ENCODE results near the gene MCM3.
A peak's percentile ranks its signal among the peaks of the same experiment; 100 is the strongest.

The MCM3 gene

GRCh38 chr6:52328729-52329128 lies 44.2 kb upstream of the MCM3 start:
- Histone ChIP-seq H3K23ac (ENCODE audit: low read depth, low read length, poor library complexity) (no peak overlapping the region), H3K27me3 (ENCODE audit: control insufficient read depth in 3 of 3, insufficient read depth in 3 of 3, low read depth in 1 of 3, low read length in 3 of 3) (no peaks in the 10 kb centered on the region), H4K91ac (ENCODE audit: low read depth, low read length, poor library complexity) (no peak overlapping the region), H3K36me3 (replicated peaks in 1 of 2; ENCODE audit: control insufficient read depth in 2 of 2, insufficient read depth in 2 of 2, low read length in 2 of 2) (no peaks in the 10 kb centered on the region), H3K4ac (ENCODE audit: low read length) (no peak overlapping the region), H3K9ac (ENCODE audit: low read depth, low read length, poor library complexity) (no peak overlapping the region), H3K14ac (ENCODE audit: low read length) (no peak overlapping the region), H3K4me1 (ENCODE audit: control insufficient read depth in 2 of 2, insufficient read depth in 1 of 2, low read depth in 1 of 2, low read length in 2 of 2) (peaks cover 5 to 8% of the 10 kb centered on the region in 2 donors), H3K27ac (replicated peaks; ENCODE audit: low read length) (no peak overlapping the region), H2AK5ac (ENCODE audit: low read depth, low read length) (no peak overlapping the region), H3K79me1 (ENCODE audit: low read depth, low read length) (no peaks in the 10 kb centered on the region), H3K4me3 (ENCODE audit: low read length in 2 of 2) (no peak overlapping the region), H4K8ac (ENCODE audit: low read depth, low read length) (no peak overlapping the region), H3K4me2 (ENCODE audit: insufficient read depth, low read length, poor library complexity, severe bottlenecking) (no peak overlapping the region), H2BK120ac (ENCODE audit: low read depth, low read length) (no peak overlapping the region), H2AFZ (ENCODE audit: low read length) (no peak overlapping the region), H2BK5ac (ENCODE audit: low read length) (no peak overlapping the region), H3K9me3 (replicated peaks in 1 of 2; ENCODE audit: control insufficient read depth in 2 of 2, insufficient read depth in 1 of 2, low read depth in 1 of 2, low read length in 2 of 2) (peaks cover 0 to 2% of the 10 kb centered on the region in 2 donors), H2BK12ac (ENCODE audit: low read length) (no peak overlapping the region), H3K18ac (ENCODE audit: low read length) (no peak overlapping the region), H2BK15ac (ENCODE audit: low read length) (no peak overlapping the region)
- no peak for DNase-seq (ENCODE audit: low spot score)
- WGBS, 2 donors (ENCODE audit: extremely low coverage in 2 of 2, insufficient read length in 2 of 2, insufficient replicate concordance in 1 of 2), result no CpG with 5 or more reads among the region's 2 CpGs

- H2BK15ac ChIP-seq (ENCODE audit: low read length), result no peak overlapping the region
- H3K4me3 ChIP-seq (ENCODE audit: low read length in 2 of 2), result no peak overlapping the region
- H3K4me2 ChIP-seq (ENCODE audit: insufficient read depth, low read length, poor library complexity, severe bottlenecking), result no peak overlapping the region
- H2BK12ac ChIP-seq (ENCODE audit: low read length), result no peak overlapping the region
- no peak overlapping the region for H3K23ac ChIP-seq (ENCODE audit: low read depth, low read length, poor library complexity)
- no CpG with 5 or more reads among the region's 2 CpGs for WGBS, 2 donors (ENCODE audit: extremely low coverage in 2 of 2, insufficient read length in 2 of 2, insufficient replicate concordance in 1 of 2)
- H3K27ac ChIP-seq (replicated peaks; ENCODE audit: low read length), result no peak overlapping the region
- peaks cover 5 to 8% of the 10 kb centered on the region in 2 donors for H3K4me1 ChIP-seq (ENCODE audit: control insufficient read depth in 2 of 2, insufficient read depth in 1 of 2, low read depth in 1 of 2, low read length in 2 of 2)
- H3K9ac ChIP-seq (ENCODE audit: low read depth, low read length, poor library complexity), result no peak overlapping the region
- no peak overlapping the region for H2BK120ac ChIP-seq (ENCODE audit: low read depth, low read length)
- H4K8ac ChIP-seq (ENCODE audit: low read depth, low read length), result no peak overlapping the region
- H3K4ac ChIP-seq (ENCODE audit: low read length), result no peak overlapping the region
- no peak overlapping the region for H2AK5ac ChIP-seq (ENCODE audit: low read depth, low read length)
- no peak overlapping the region for H4K91ac ChIP-seq (ENCODE audit: low read depth, low read length, poor library complexity)
- H3K27me3 ChIP-seq (ENCODE audit: control insufficient read depth in 3 of 3, insufficient read depth in 3 of 3, low read depth in 1 of 3, low read length in 3 of 3), result no peaks in the 10 kb centered on the region
- no peak for DNase-seq (ENCODE audit: low spot score)
- H3K18ac ChIP-seq (ENCODE audit: low read length), result no peak overlapping the region
- no peaks in the 10 kb centered on the region for H3K36me3 ChIP-seq (replicated peaks in 1 of 2; ENCODE audit: control insufficient read depth in 2 of 2, insufficient read depth in 2 of 2, low read length in 2 of 2)
- no peak overlapping the region for H2BK5ac ChIP-seq (ENCODE audit: low read length)
- H3K14ac ChIP-seq (ENCODE audit: low read length), result no peak overlapping the region
- peaks cover 0 to 2% of the 10 kb centered on the region in 2 donors for H3K9me3 ChIP-seq (replicated peaks in 1 of 2; ENCODE audit: control insufficient read depth in 2 of 2, insufficient read depth in 1 of 2, low read depth in 1 of 2, low read length in 2 of 2)
- H2AFZ ChIP-seq (ENCODE audit: low read length), result no peak overlapping the region
- H3K79me1 ChIP-seq (ENCODE audit: low read depth, low read length), result no peaks in the 10 kb centered on the region
These were observed 43.7 kb upstream of the MCM3 start for GRCh38 chr6:52328303-52328662.

- H3K4me1 ChIP-seq (ENCODE audit: control insufficient read depth in 2 of 2, insufficient read depth in 1 of 2, low read depth in 1 of 2, low read length in 2 of 2), result peaks cover 4 to 5% of the 10 kb centered on the region in 2 donors
- no peaks in the 10 kb centered on the region for H3K36me3 ChIP-seq (replicated peaks in 1 of 2; ENCODE audit: control insufficient read depth in 2 of 2, insufficient read depth in 2 of 2, low read length in 2 of 2)
- H2BK120ac ChIP-seq (ENCODE audit: low read depth, low read length), result no peak overlapping the region
- H3K27me3 ChIP-seq (ENCODE audit: control insufficient read depth in 3 of 3, insufficient read depth in 3 of 3, low read depth in 1 of 3, low read length in 3 of 3), result no peaks in the 10 kb centered on the region
- H3K9me3 ChIP-seq (replicated peaks in 1 of 2; ENCODE audit: control insufficient read depth in 2 of 2, insufficient read depth in 1 of 2, low read depth in 1 of 2, low read length in 2 of 2), result peaks cover 0 to 2% of the 10 kb centered on the region in 2 donors
- H3K79me1 ChIP-seq (ENCODE audit: low read depth, low read length), result no peaks in the 10 kb centered on the region
- H2AK5ac ChIP-seq (ENCODE audit: low read depth, low read length), result no peak overlapping the region
- no peak for DNase-seq (ENCODE audit: low spot score)
- H3K4me3 ChIP-seq (ENCODE audit: low read length in 2 of 2), result no peak overlapping the region
- no peak overlapping the region for H3K9ac ChIP-seq (ENCODE audit: low read depth, low read length, poor library complexity)
- H2BK12ac ChIP-seq (ENCODE audit: low read length), result no peak overlapping the region
- no peak overlapping the region for H4K8ac ChIP-seq (ENCODE audit: low read depth, low read length)
- H3K14ac ChIP-seq (ENCODE audit: low read length), result no peak overlapping the region
- peak overlapping the region; percentile 91 for H2AFZ ChIP-seq (ENCODE audit: low read length)
- H2BK5ac ChIP-seq (ENCODE audit: low read length), result no peak overlapping the region
- H3K4ac ChIP-seq (ENCODE audit: low read length), result no peak overlapping the region
- no peak overlapping the region for H3K23ac ChIP-seq (ENCODE audit: low read depth, low read length, poor library complexity)
- no CpG with 5 or more reads among the region's 3 CpGs for WGBS, 2 donors (ENCODE audit: extremely low coverage in 2 of 2, insufficient read length in 2 of 2, insufficient replicate concordance in 1 of 2)
- peak overlapping the region; percentile 13 for H3K18ac ChIP-seq (ENCODE audit: low read length)
- no peak overlapping the region for H3K4me2 ChIP-seq (ENCODE audit: insufficient read depth, low read length, poor library complexity, severe bottlenecking)
- peak overlapping the region; percentile 68 for H3K27ac ChIP-seq (replicated peaks; ENCODE audit: low read length)
- H4K91ac ChIP-seq (ENCODE audit: low read depth, low read length, poor library complexity), result no peak overlapping the region
- H2BK15ac ChIP-seq (ENCODE audit: low read length), result peak overlapping the region; percentile 44
These were observed 42.2 kb upstream of the MCM3 start for GRCh38 chr6:52326540-52327364.

- Histone ChIP-seq H3K9me3 (replicated peaks in 1 of 2; ENCODE audit: control insufficient read depth in 2 of 2, insufficient read depth in 1 of 2, low read depth in 1 of 2, low read length in 2 of 2) (peaks cover 0 to 2% of the 10 kb centered on the region in 2 donors), H4K8ac (ENCODE audit: low read depth, low read length) (no peak overlapping the region), H2BK12ac (ENCODE audit: low read length) (no peak overlapping the region), H3K4me2 (ENCODE audit: insufficient read depth, low read length, poor library complexity, severe bottlenecking) (no peak overlapping the region), H4K91ac (ENCODE audit: low read depth, low read length, poor library complexity) (no peak overlapping the region), H3K27me3 (ENCODE audit: control insufficient read depth in 3 of 3, insufficient read depth in 3 of 3, low read depth in 1 of 3, low read length in 3 of 3) (no peaks in the 10 kb centered on the region), H3K18ac (ENCODE audit: low read length) (peak overlapping the region; percentile 76), H3K4me1 (ENCODE audit: control insufficient read depth in 2 of 2, insufficient read depth in 1 of 2, low read depth in 1 of 2, low read length in 2 of 2) (peaks cover 4 to 5% of the 10 kb centered on the region in 2 donors), H3K27ac (replicated peaks; ENCODE audit: low read length) (peak overlapping the region; percentile 68), H3K4ac (ENCODE audit: low read length) (no peak overlapping the region), H2BK5ac (ENCODE audit: low read length) (no peak overlapping the region), H2BK15ac (ENCODE audit: low read length) (no peak overlapping the region), H2BK120ac (ENCODE audit: low read depth, low read length) (no peak overlapping the region), H3K79me1 (ENCODE audit: low read depth, low read length) (no peaks in the 10 kb centered on the region), H3K36me3 (replicated peaks in 1 of 2; ENCODE audit: control insufficient read depth in 2 of 2, insufficient read depth in 2 of 2, low read length in 2 of 2) (no peaks in the 10 kb centered on the region), H3K4me3 (ENCODE audit: low read length in 2 of 2) (no peak overlapping the region), H3K9ac (ENCODE audit: low read depth, low read length, poor library complexity) (no peak overlapping the region), H3K14ac (ENCODE audit: low read length) (no peak overlapping the region), H3K23ac (ENCODE audit: low read depth, low read length, poor library complexity) (no peak overlapping the region), H2AK5ac (ENCODE audit: low read depth, low read length) (no peak overlapping the region), H2AFZ (ENCODE audit: low read length) (peak overlapping the region; percentile 91)
- DNase-seq (ENCODE audit: low spot score), result peak; percentile 45
- no CpG with 5 or more reads among the region's 14 CpGs for WGBS, 2 donors (ENCODE audit: extremely low coverage in 2 of 2, insufficient read length in 2 of 2, insufficient replicate concordance in 1 of 2)
These were observed 41.3 kb upstream of the MCM3 start for GRCh38 chr6:52325695-52326471.
